HCT116 (cell line): ENCODE results near the gene KCNIP4. TPM values are rescaled to one million over a fixed set of nuclear protein-coding genes. Genes with fewer than 3 reads are reported as not detected.

ENCODE experiments used
- ATAC-seq: fragments of 200-7000 bp; cut with Tn5 transposase; 2 replicates; pipeline ENCODE4 v1.9.1; 2020; ENCODE audit warnings: mild to moderate bottlenecking, moderate library complexity
- BruUV-seq: library from RNA; stranded (reverse); fragments of 400-500 nt; replicated peaks from 2 replicates; lab custom pipeline; 2021; lab: Mats Ljungman, UMichigan
- CTCF ChIA-PET: fragments of 300-600 bp; sonication (Branson Sonifier 250); formaldehyde crosslinking; loops from one replicate; lab custom pipeline; 2021; ENCODE audit warnings: antibody characterized with exemption; lab: Charles Lee
- POLR2A ChIA-PET: fragments of 300-600, 350-600 bp; sonication (Branson Sonifier 250); formaldehyde crosslinking; loops from one replicate; lab custom pipeline; 2021; ENCODE audit warnings: antibody characterized with exemption; lab: Charles Lee
- RAD21 ChIA-PET, 2 experiments: fragments of 300-600 bp; sonication (Branson Sonifier 250); formaldehyde crosslinking; loops; one replicate each; lab custom pipeline; 2023; ENCODE audit warnings: low total read pairs in 2 of 2; ENCODE audit not compliant: uncharacterized antibody in 2 of 2, unreplicated experiment in 2 of 2, low non-redundant PET in 1 of 2; lab: Charles Lee
- DNase-seq: peaks from one replicate; pipeline ENCODE4 v3.0.0-alpha.2; 2010; ENCODE audit warnings: low read depth, low spot score
- H2AFZ ChIP-seq: fragments of 200-600 bp; shearing (Covaris generic), sonication (generic); 2 replicates; pipeline ENCODE4 v1.6.1; 2017; ENCODE audit warnings: low read depth, mixed run types, mixed read lengths, antibody characterized with exemption, low read length; ENCODE audit not compliant: poor library complexity, severe bottlenecking
- H3K27ac ChIP-seq: 2 replicates; pipeline ENCODE4 v1.5.1; 2012; ENCODE audit warnings: low read depth, low read length
- H3K27me3 ChIP-seq: fragments of 200-600 bp; sonication (generic); 2 replicates; pipeline ENCODE4 v1.6.1; 2016; ENCODE audit warnings: mixed run types, low read length, mixed read lengths; ENCODE audit not compliant: insufficient read depth
- H3K36me3 ChIP-seq, 2 experiments: fragments of 200-500 bp in 1 of 2; fragments of 200-600 bp in 1 of 2; sonication (Bioruptor generic) in 1 of 2; sonication (generic) in 1 of 2; 2 replicates each; pipeline versions ENCODE4 v1.5.1 to v1.6.1; 2014 to 2016; ENCODE audit warnings: low read length in 2 of 2, inconsistent platforms in 1 of 2, mixed read lengths in 1 of 2, mixed run types in 1 of 2; ENCODE audit not compliant: insufficient read depth in 2 of 2, control insufficient read depth in 1 of 2
- H3K4me1 ChIP-seq, 2 experiments: fragments of 200-600 bp in 1 of 2; sonication (generic) in 1 of 2; 2 replicates each; pipeline versions ENCODE4 v1.5.1 to v1.6.1; 2012 to 2017; ENCODE audit warnings: low read length in 2 of 2, inconsistent platforms in 1 of 2, mild to moderate bottlenecking in 1 of 2, mixed read lengths in 1 of 2, mixed run types in 1 of 2, moderate library complexity in 1 of 2; ENCODE audit not compliant: insufficient read depth in 2 of 2, control insufficient read depth in 1 of 2
- H3K4me2 ChIP-seq: fragments of 200-600 bp; sonication (generic); 2 replicates; pipeline ENCODE4 v1.6.1; 2017; ENCODE audit warnings: mixed run types, low read length, mixed read lengths
- H3K4me3 ChIP-seq, 2 experiments: fragments of 200-600 bp in 1 of 2; sonication (generic) in 1 of 2; replicated peaks in 1 of 2; 2 replicates each; pipeline ENCODE4 v1.5.1; 2011 to 2016; ENCODE audit warnings: low read length in 2 of 2, control low read depth in 1 of 2, low read depth in 1 of 2, mild to moderate bottlenecking in 1 of 2, mixed read lengths in 1 of 2, mixed run types in 1 of 2
- H3K79me2 ChIP-seq: fragments of 200-600 bp; sonication (generic); 2 replicates; pipeline ENCODE4 v1.6.1; 2017; ENCODE audit warnings: mild to moderate bottlenecking, mixed run types, low read length, moderate library complexity, mixed read lengths; ENCODE audit not compliant: insufficient read depth
- H3K9ac ChIP-seq: fragments of 200-600 bp; sonication (generic); 2 replicates; pipeline ENCODE4 v1.6.1; 2016; ENCODE audit warnings: low read length, mixed read lengths
- H3K9me2 ChIP-seq: fragments of 200-600 bp; sonication (generic), shearing (Covaris generic); 2 replicates; pipeline ENCODE4 v1.6.1; 2017; ENCODE audit warnings: mixed run types, mild to moderate bottlenecking, moderate library complexity; ENCODE audit not compliant: insufficient read depth
- H3K9me3 ChIP-seq, 2 experiments: fragments of 200-500 bp in 1 of 2; fragments of 200-600 bp in 1 of 2; sonication (Bioruptor generic) in 1 of 2; sonication (generic) in 1 of 2; 2 replicates each; pipeline ENCODE4 v1.6.1; 2014 to 2017; ENCODE audit warnings: low read length in 2 of 2, mixed read lengths in 2 of 2, inconsistent platforms in 1 of 2, low read depth in 1 of 2, mild to moderate bottlenecking in 1 of 2, mixed run types in 1 of 2, moderate library complexity in 1 of 2; ENCODE audit not compliant: control insufficient read depth in 1 of 2, insufficient read depth in 1 of 2
- H4K20me1 ChIP-seq: fragments of 200-600 bp; sonication (generic), shearing (Covaris generic); 2 replicates; pipeline ENCODE4 v1.6.1; 2017; ENCODE audit warnings: mixed run types, mild to moderate bottlenecking, moderate library complexity; ENCODE audit not compliant: insufficient read depth
- CBX3 ChIP-seq: IDR thresholded peaks from 2 replicates; pipeline ENCODE4 v1.6.1; 2012; ENCODE audit warnings: low read depth
- CEBPB ChIP-seq: IDR thresholded peaks from 2 replicates; pipeline ENCODE4 v1.6.1; 2012; ENCODE audit warnings: low read depth
- EGR1 ChIP-seq: IDR thresholded peaks from 2 replicates; pipeline ENCODE4 v1.6.1; 2012; ENCODE audit warnings: low read depth
- ELF1 ChIP-seq: IDR thresholded peaks from 2 replicates; pipeline ENCODE4 v1.6.1; 2012; ENCODE audit warnings: low read depth, borderline replicate concordance
- EZH2 ChIP-seq: fragments of 200-600 bp; sonication (generic); IDR thresholded peaks from 2 replicates; pipeline ENCODE4 v1.6.1; 2017; ENCODE audit warnings: antibody characterized with exemption, mixed run types
- EZH2phosphoT487 ChIP-seq: fragments of 200-600 bp; IDR thresholded peaks from 2 replicates; pipeline ENCODE4 v1.6.1; 2018; ENCODE audit warnings: antibody characterized with exemption, borderline replicate concordance
- FOSL1 ChIP-seq: IDR thresholded peaks from 2 replicates; pipeline ENCODE4 v1.6.1; 2012; ENCODE audit warnings: low read depth
- JUND ChIP-seq: IDR thresholded peaks from 2 replicates; pipeline ENCODE4 v1.6.1; 2012
- POLR2A ChIP-seq: IDR thresholded peaks from 2 replicates; pipeline ENCODE4 v1.7.0; 2011; ENCODE audit warnings: borderline replicate concordance; ENCODE audit not compliant: insufficient read depth, insufficient read length; ENCODE audit errors: extremely low read depth
- SIN3A ChIP-seq: IDR thresholded peaks from 2 replicates; pipeline ENCODE4 v1.6.1; 2012; ENCODE audit warnings: low read depth
- SP1 ChIP-seq: IDR thresholded peaks from 2 replicates; pipeline ENCODE4 v1.6.1; 2012; ENCODE audit warnings: low read depth
- SRF ChIP-seq: IDR thresholded peaks from 2 replicates; pipeline ENCODE4 v1.6.1; 2012; ENCODE audit warnings: low read depth
- TCF7L2 ChIP-seq: IDR thresholded peaks from 2 replicates; pipeline ENCODE4 v1.7.0; 2011; ENCODE audit warnings: borderline replicate concordance, inconsistent platforms; ENCODE audit not compliant: insufficient read depth, insufficient read length; ENCODE audit errors: extremely low read depth
- YY1 ChIP-seq: IDR thresholded peaks from 2 replicates; pipeline ENCODE4 v1.6.1; 2011; ENCODE audit warnings: low read length, low read depth, moderate library complexity, mild to moderate bottlenecking; ENCODE audit not compliant: insufficient replicate concordance; ENCODE audit errors: extremely low read depth
- ZFX ChIP-seq: fragments of 450-650 bp; IDR thresholded peaks from 2 replicates; pipeline ENCODE4 v1.6.1; 2017
- ZNF274 ChIP-seq: fragments of 200-500 bp; sonication (Bioruptor generic); IDR thresholded peaks from 2 replicates; pipeline ENCODE4 v1.6.1; 2014; ENCODE audit warnings: mild to moderate bottlenecking, low read depth, low read length, inconsistent platforms
- intact Hi-C: fragments of 100-400 bp; cut with micrococcal nuclease; formaldehyde crosslinking; loops from 2 replicates; pipeline ENCODE4 v1.10.0; 2022
- total RNA-seq: library from RNA; stranded (reverse); gene quantifications from one replicate; pipeline ENCODE4 v1.2.1, GENCODE V29; 2021; ENCODE audit not compliant: unreplicated experiment
- TF ChIP-seq, protein P1 (sequence below), 3 experiments: fragments of 200-600 bp in 1 of 3; sonication (generic) in 1 of 3; IDR thresholded peaks in 2 of 3; conservative IDR thresholded peaks in 1 of 3; 2 replicates each; pipeline ENCODE4 v1.5.1; 2012 to 2017; ENCODE audit warnings: low read depth in 2 of 3, low read length in 2 of 3, antibody characterized with exemption in 1 of 3, borderline replicate concordance in 1 of 3, control low read depth in 1 of 3, mild to moderate bottlenecking in 1 of 3, mixed read lengths in 1 of 3, mixed run types in 1 of 3, moderate library complexity in 1 of 3; ENCODE audit not compliant: insufficient read depth in 1 of 3
- TF ChIP-seq, protein P2 (sequence below): IDR thresholded peaks from 2 replicates; pipeline ENCODE4 v1.6.1; 2012
- TF ChIP-seq, protein P3 (sequence below): IDR thresholded peaks from 2 replicates; pipeline ENCODE4 v1.6.1; 2012; ENCODE audit warnings: low read depth

The KCNIP4 gene
- total RNA-seq, 1 experiment from 2014 or later: not detected

DNA sequence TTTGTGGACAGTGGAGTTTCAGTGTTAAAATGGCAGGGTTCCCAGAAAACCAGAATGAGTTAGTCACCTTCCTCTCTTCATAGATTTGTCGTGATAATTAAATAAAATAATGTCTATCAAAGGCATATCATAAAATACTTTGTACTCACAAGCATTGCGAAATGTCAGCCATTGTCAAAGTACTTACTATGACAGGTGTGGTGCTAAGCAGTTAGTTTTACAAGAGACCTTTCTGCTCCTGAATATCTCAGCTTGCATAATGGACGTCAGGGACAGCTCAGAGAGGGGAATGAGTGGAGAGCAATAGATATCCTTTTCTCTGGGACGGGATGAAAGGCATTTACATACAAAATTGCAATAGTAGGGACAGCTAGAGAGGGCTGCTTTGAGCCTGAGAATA lies 560.9 kb downstream of the KCNIP4 start:
- CTCF ChIA-PET: no interaction called here
- H3K36me3 ChIP-seq: no peaks in the 10 kb centered on the region
- no peak for DNase-seq

More for the DNA sequence above, 560.9 kb downstream of the KCNIP4 start:
- no peaks in the 10 kb centered on the region for H4K20me1 ChIP-seq
- no peak overlapping the region for H3K9ac ChIP-seq
- TF ChIP-seq EZH2 (no peak), SRF (no peak), TCF7L2 (no peak), ZFX (no peak), CBX3 (no peak), POLR2A (no peak), EGR1 (no peak), ZNF274 (no peak), JUND (no peak), FOSL1 (no peak), ELF1 (no peak), SP1 (no peak), EZH2phosphoT487 (no peak), CEBPB (no peak), YY1 (no peak), SIN3A (no peak)
- TF ChIP-seq, protein P1, sequence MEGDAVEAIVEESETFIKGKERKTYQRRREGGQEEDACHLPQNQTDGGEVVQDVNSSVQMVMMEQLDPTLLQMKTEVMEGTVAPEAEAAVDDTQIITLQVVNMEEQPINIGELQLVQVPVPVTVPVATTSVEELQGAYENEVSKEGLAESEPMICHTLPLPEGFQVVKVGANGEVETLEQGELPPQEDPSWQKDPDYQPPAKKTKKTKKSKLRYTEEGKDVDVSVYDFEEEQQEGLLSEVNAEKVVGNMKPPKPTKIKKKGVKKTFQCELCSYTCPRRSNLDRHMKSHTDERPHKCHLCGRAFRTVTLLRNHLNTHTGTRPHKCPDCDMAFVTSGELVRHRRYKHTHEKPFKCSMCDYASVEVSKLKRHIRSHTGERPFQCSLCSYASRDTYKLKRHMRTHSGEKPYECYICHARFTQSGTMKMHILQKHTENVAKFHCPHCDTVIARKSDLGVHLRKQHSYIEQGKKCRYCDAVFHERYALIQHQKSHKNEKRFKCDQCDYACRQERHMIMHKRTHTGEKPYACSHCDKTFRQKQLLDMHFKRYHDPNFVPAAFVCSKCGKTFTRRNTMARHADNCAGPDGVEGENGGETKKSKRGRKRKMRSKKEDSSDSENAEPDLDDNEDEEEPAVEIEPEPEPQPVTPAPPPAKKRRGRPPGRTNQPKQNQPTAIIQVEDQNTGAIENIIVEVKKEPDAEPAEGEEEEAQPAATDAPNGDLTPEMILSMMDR (IDR thresholded peaks at IDR 0.05 in 2 of 3, conservative IDR thresholded peaks at IDR 0.05 in 1 of 3; ENCODE audit: borderline replicate concordance in 1 of 3, insufficient read depth in 1 of 3, low read depth in 2 of 3, low read length in 2 of 3): no peak
- TF ChIP-seq, protein P2, sequence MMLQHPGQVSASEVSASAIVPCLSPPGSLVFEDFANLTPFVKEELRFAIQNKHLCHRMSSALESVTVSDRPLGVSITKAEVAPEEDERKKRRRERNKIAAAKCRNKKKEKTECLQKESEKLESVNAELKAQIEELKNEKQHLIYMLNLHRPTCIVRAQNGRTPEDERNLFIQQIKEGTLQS: no peak
- TF ChIP-seq, protein P3, sequence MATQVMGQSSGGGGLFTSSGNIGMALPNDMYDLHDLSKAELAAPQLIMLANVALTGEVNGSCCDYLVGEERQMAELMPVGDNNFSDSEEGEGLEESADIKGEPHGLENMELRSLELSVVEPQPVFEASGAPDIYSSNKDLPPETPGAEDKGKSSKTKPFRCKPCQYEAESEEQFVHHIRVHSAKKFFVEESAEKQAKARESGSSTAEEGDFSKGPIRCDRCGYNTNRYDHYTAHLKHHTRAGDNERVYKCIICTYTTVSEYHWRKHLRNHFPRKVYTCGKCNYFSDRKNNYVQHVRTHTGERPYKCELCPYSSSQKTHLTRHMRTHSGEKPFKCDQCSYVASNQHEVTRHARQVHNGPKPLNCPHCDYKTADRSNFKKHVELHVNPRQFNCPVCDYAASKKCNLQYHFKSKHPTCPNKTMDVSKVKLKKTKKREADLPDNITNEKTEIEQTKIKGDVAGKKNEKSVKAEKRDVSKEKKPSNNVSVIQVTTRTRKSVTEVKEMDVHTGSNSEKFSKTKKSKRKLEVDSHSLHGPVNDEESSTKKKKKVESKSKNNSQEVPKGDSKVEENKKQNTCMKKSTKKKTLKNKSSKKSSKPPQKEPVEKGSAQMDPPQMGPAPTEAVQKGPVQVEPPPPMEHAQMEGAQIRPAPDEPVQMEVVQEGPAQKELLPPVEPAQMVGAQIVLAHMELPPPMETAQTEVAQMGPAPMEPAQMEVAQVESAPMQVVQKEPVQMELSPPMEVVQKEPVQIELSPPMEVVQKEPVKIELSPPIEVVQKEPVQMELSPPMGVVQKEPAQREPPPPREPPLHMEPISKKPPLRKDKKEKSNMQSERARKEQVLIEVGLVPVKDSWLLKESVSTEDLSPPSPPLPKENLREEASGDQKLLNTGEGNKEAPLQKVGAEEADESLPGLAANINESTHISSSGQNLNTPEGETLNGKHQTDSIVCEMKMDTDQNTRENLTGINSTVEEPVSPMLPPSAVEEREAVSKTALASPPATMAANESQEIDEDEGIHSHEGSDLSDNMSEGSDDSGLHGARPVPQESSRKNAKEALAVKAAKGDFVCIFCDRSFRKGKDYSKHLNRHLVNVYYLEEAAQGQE: no peak
- peaks cover 14% of the 10 kb centered on the region in 2 experiments; a peak in 2 of 4 replicates for H3K9me3 ChIP-seq
- ATAC-seq: no peak
- H3K79me2 ChIP-seq: no peaks in the 10 kb centered on the region
- ChIA-PET RAD21 (no interaction called here), POLR2A (no interaction called here)
- H3K4me3 ChIP-seq: no peak overlapping the region
- intact Hi-C loops: no loop called here
- no peak overlapping the region for H3K4me2 ChIP-seq
- H3K27ac ChIP-seq: no peak overlapping the region
- no peaks in the 10 kb centered on the region for H3K4me1 ChIP-seq
- no peak overlapping the region for H2AFZ ChIP-seq
- H3K27me3 ChIP-seq: no peaks in the 10 kb centered on the region
- H3K9me2 ChIP-seq: no peaks in the 10 kb centered on the region
- BruUV-seq: no TSS peak
